Mammary epithelial cell (primary cell): ENCODE measurements around the gene PDE2A.

Experiments used
- CTCF ChIP-seq, 2 donors: IDR thresholded peaks in 1 of 2; conservative IDR thresholded peaks in 1 of 2; 2 replicates each; pipeline ENCODE4 v1.5.1; 2011 to 2012; ENCODE audit warnings: inconsistent platforms in 2 of 2, low read length in 2 of 2, mild to moderate bottlenecking in 2 of 2, control low read depth in 1 of 2, low read depth in 1 of 2; ENCODE audit not compliant: insufficient read depth in 1 of 2; ENCODE audit errors: extremely low read depth in 1 of 2
- EZH2 ChIP-seq: IDR thresholded peaks from 2 replicates; pipeline ENCODE4 v1.6.1; 2012; ENCODE audit warnings: low read length, inconsistent platforms, borderline replicate concordance

GRCh38 chr11:72695354-72695753 lies 21.1 kb upstream of the PDE2A start:
- TF ChIP-seq CTCF (conservative IDR thresholded peaks at IDR 0.05 in 1 of 2, IDR thresholded peaks at IDR 0.05 in 1 of 2; ENCODE audit: extremely low read depth in 1 of 2, insufficient read depth in 1 of 2, low read depth in 1 of 2, low read length in 2 of 2): no peak
- no peak for TF ChIP-seq EZH2
